ENCODE data around the gene SAMD7. TPM values are rescaled to one million over a fixed set of nuclear protein-coding genes. Genes with fewer than 3 reads are reported as not detected.

SAMD7 gene
- total RNA-seq, 4 donors from 2014 or later, result not detected

DNA sequence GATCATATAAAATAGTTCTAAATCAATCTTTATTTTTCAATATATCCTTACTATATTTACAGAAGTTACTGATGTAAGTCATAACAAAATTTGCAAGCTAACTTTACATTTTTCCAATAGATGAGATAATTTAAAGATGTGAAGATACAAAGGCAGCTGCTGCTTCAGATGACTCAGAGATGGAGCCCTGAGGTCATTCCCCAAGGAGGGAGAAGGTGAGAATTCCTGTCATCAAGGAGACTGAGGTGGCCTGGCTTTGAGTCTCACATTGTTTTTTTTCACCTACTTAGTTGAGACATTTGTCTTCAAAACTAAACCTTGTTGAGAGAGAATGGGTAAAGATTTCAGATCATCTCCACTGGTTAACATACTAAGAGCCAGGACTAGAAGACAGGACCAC is 3.9 kb upstream of the SAMD7 start:
- Histone ChIP-seq H3K27me3 (no peaks in the 10 kb centered on the region), H3K4me3 (no peak overlapping the region), H3K4me1 (no peaks in the 10 kb centered on the region), H3K36me3 (no peaks in the 10 kb centered on the region), H3K27ac (no peak overlapping the region), H3K9me3 (peaks cover 0 to under 1% (median 0%) of the 10 kb centered on the region in 3 donors)
- TF ChIP-seq EP300 (IDR thresholded peaks at IDR 0.05) (no peak), POLR2A (IDR thresholded peaks at IDR 0.05) (no peak), POLR2AphosphoS5 (IDR thresholded peaks at IDR 0.05) (no peak)
- TF ChIP-seq, protein P1, sequence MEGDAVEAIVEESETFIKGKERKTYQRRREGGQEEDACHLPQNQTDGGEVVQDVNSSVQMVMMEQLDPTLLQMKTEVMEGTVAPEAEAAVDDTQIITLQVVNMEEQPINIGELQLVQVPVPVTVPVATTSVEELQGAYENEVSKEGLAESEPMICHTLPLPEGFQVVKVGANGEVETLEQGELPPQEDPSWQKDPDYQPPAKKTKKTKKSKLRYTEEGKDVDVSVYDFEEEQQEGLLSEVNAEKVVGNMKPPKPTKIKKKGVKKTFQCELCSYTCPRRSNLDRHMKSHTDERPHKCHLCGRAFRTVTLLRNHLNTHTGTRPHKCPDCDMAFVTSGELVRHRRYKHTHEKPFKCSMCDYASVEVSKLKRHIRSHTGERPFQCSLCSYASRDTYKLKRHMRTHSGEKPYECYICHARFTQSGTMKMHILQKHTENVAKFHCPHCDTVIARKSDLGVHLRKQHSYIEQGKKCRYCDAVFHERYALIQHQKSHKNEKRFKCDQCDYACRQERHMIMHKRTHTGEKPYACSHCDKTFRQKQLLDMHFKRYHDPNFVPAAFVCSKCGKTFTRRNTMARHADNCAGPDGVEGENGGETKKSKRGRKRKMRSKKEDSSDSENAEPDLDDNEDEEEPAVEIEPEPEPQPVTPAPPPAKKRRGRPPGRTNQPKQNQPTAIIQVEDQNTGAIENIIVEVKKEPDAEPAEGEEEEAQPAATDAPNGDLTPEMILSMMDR (IDR thresholded peaks at IDR 0.05), result no peak
- ATAC-seq, result no peak

DNA sequence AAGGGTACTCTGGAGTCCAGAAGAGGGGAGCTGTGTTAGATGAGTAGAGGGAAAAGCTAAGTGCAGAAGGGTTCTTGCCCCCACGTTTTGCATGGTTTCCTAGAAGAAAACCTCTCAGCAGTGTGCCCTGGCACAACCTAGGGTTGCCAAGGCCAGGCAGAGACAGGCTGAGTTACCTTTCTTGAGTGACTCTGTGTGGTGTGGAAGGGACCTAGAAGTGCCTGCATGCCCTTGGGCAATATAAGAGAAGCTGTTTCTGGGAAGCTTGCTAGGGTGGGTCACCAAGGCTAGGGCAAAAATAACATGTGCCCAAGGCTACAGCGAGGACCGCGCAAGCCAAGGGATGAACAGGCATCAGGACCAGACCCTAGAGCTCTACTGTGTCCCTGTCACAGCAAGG is 3.4 kb upstream of the SAMD7 start:
- Histone ChIP-seq H3K9me3 (no peaks in the 10 kb centered on the region), H3K4me1 (no peaks in the 10 kb centered on the region), H3K27me3 (no peaks in the 10 kb centered on the region), H3K36me3 (no peaks in the 10 kb centered on the region), H3K4me3 (no peak overlapping the region), H3K27ac (no peak overlapping the region)
- WGBS, 2 donors (ENCODE audit: low coverage in 1 of 2), result 57% methylated on average over 1 of the region's 4 CpGs; no CpG with 5 or more reads in 1 of the 2 donors
- TF ChIP-seq POLR2A (IDR thresholded peaks at IDR 0.05), result no peak
- TF ChIP-seq EP300 (IDR thresholded peaks at IDR 0.05), result no peak
- no peak for TF ChIP-seq POLR2AphosphoS5 (IDR thresholded peaks at IDR 0.05)
- TF ChIP-seq, protein P1 (IDR thresholded peaks at IDR 0.05), result no peak
- no peak for ATAC-seq

DNA sequence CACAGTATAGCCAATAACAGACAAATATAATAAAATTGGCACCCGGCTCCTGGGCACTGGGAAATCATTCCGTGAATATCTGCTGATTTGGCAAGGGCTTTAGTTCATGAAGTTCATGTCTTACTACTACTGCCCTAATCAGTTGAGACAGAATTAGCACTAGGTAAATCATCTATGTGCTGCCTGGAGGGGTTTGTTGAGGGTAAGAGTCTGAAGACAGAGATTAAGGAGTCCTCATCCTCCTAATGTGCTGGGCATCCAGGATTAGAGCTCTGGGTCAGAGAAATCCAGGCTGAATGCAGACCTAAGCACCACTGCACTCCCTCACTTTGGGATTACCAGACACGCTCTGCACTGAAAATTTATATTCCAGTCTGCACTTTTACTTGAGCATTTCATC is 2.0 kb downstream of the SAMD7 start:
- Histone ChIP-seq H3K4me1 (no peaks in the 10 kb centered on the region), H3K27ac (no peak overlapping the region), H3K27me3 (no peaks in the 10 kb centered on the region), H3K9me3 (no peaks in the 10 kb centered on the region), H3K36me3 (no peaks in the 10 kb centered on the region), H3K4me3 (no peak overlapping the region)
- WGBS, 2 donors (ENCODE audit: low coverage in 1 of 2), result 61 to 87% methylated on average over 2 to 3 of the region's 3 CpGs
- no peak for ATAC-seq
- TF ChIP-seq, protein P1 (IDR thresholded peaks at IDR 0.05), result no peak
- TF ChIP-seq POLR2A (IDR thresholded peaks at IDR 0.05), result no peak

DNA sequence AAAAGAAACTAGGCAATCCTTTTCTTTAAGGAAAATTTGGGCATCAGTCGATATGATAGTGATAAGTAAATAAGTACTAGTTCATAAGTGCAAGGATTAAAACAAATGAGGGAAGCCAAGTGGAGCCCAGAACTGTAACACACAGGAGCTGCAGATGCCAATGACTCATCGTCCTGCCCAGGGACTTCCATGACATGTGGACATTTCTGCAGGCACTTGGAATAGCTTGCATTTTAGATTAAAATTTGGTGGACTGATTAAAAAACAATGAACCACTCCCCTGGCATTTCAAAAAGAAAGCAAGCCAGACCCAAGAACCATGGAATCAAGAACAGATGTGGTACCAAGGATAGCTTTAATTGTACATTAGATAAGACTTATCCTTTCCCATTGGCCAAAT is 2.9 kb downstream of the SAMD7 start:
- no peak for ATAC-seq
- TF ChIP-seq EP300 (IDR thresholded peaks at IDR 0.05) (no peak), POLR2AphosphoS5 (IDR thresholded peaks at IDR 0.05) (no peak), POLR2A (IDR thresholded peaks at IDR 0.05) (no peak)
- TF ChIP-seq, protein P1 (IDR thresholded peaks at IDR 0.05), result no peak

DNA sequence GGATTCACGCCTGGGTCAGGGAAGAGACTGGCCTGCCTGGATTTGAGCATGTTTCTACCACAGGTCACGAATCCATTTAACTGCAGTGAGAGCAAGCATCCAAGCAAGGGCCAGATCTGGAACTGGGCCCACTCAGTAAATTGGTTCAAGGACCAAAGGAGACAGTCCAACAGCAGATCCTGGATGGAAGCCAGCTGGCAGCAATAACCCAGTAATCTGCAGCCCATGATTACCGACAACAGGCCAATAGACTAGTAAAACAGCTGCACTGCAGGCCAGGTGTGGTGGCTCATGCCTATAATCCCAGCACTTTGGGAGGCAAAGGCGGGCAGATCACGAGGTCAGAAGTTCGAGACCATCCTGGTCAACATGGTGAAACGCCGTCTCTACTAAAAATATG is 11.8 kb downstream of the SAMD7 start:
- no peak overlapping the region for H3K27ac ChIP-seq
- H3K4me3 ChIP-seq, result no peak overlapping the region
- no peaks in the 10 kb centered on the region for H3K4me1 ChIP-seq
- no peaks in the 10 kb centered on the region for H3K36me3 ChIP-seq
- ATAC-seq, result no peak
- no peaks in the 10 kb centered on the region for H3K9me3 ChIP-seq
- peaks cover 7% of the 10 kb centered on the region for H3K27me3 ChIP-seq
- 40 to 52% methylated on average over 1 to 6 of the region's 8 CpGs for WGBS, 2 donors (ENCODE audit: low coverage in 1 of 2)
- TF ChIP-seq, protein P1 (IDR thresholded peaks at IDR 0.05), result no peak
- TF ChIP-seq POLR2AphosphoS5 (IDR thresholded peaks at IDR 0.05), result no peak
- TF ChIP-seq EP300 (IDR thresholded peaks at IDR 0.05), result no peak
- no peak for TF ChIP-seq POLR2A (IDR thresholded peaks at IDR 0.05)

More for the DNA sequence above, 2.9 kb downstream of the SAMD7 start:
- Histone ChIP-seq H3K27me3 (no peaks in the 10 kb centered on the region), H3K27ac (no peak overlapping the region), H3K36me3 (no peaks in the 10 kb centered on the region), H3K9me3 (no peaks in the 10 kb centered on the region), H3K4me3 (no peak overlapping the region), H3K4me1 (no peaks in the 10 kb centered on the region)
- WGBS, 2 donors (ENCODE audit: low coverage in 1 of 2), result 51 to 69% methylated on average over 2 of the region's 2 CpGs
